ENCODE results near the gene RBCK1. TPM values are rescaled to one million over a fixed set of nuclear protein-coding genes. Genes with fewer than 3 reads are reported as not detected.
"Not testable (repeated sequence)": the region's sequence is repeated elsewhere in the genome, so short reads cannot be mapped to it uniquely, and the experiment has no call there.

Gene RBCK1
- polyA plus RNA-seq, 1 donor from 2014 or later, result 38.4 TPM

- H3K27ac ChIP-seq (ENCODE audit: low read length); H4K20me1 ChIP-seq (ENCODE audit: insufficient read depth): not testable (repeated sequence)
- H3K79me2 ChIP-seq (replicated peaks; ENCODE audit: insufficient read depth, low read length), result peaks cover 14% of the 10 kb centered on the region
Observed at GRCh38 chr20:452021-452420, 43.9 kb downstream of the RBCK1 start.

DNA sequence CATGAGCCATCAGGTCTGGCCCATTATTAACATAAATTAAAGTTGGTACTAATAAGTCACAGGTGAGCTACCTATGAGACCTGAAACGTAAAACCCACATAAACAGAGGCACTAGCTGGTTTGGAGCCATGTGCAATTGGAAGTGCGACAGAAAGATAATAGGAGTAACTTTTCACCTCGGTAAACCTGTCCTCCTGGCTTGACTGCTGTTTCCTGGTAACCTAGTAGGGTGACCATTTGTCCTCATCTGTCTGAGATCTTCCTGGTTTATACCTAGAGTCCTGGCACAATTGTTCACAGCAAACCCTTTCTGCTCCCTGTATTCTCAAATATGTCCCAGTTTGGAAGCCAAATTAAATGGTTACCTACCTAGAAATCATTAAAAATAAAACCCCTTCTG is 46.9 kb downstream of the RBCK1 start:
- H4K20me1 ChIP-seq (ENCODE audit: insufficient read depth), result no peaks in the 10 kb centered on the region

More at GRCh38 chr20:452021-452420, 43.9 kb downstream of the RBCK1 start:
- not testable (repeated sequence) for H3K4me2 ChIP-seq (ENCODE audit: low read length); H3F3A ChIP-seq (ENCODE audit: insufficient read depth, low read length, poor library complexity, severe bottlenecking); H3K9me2 ChIP-seq (ENCODE audit: insufficient read depth, low read length); H3K27me3 ChIP-seq (ENCODE audit: insufficient read depth, low read depth, low read length); H3K4me3 ChIP-seq (ENCODE audit: low read length); H2AFZ ChIP-seq (ENCODE audit: low read depth, low read length); H3K9ac ChIP-seq (ENCODE audit: low read length); H3K9me3 ChIP-seq (ENCODE audit: low read length); H3K36me3 ChIP-seq (ENCODE audit: insufficient read depth, low read length)

More for the DNA sequence above, 46.9 kb downstream of the RBCK1 start:
- Histone ChIP-seq H3K9me2 (ENCODE audit: insufficient read depth, low read length) (no peaks in the 10 kb centered on the region), H3K27me3 (ENCODE audit: insufficient read depth, low read depth, low read length) (no peaks in the 10 kb centered on the region), H3K27ac (ENCODE audit: low read length) (no peak overlapping the region), H3K9ac (ENCODE audit: low read length) (no peak overlapping the region), H3K9me3 (ENCODE audit: low read length) (no peaks in the 10 kb centered on the region), H3F3A (ENCODE audit: insufficient read depth, low read length, poor library complexity, severe bottlenecking) (no peaks in the 10 kb centered on the region), H2AFZ (ENCODE audit: low read depth, low read length) (no peak overlapping the region), H3K79me2 (replicated peaks; ENCODE audit: insufficient read depth, low read length) (peaks cover 27% of the 10 kb centered on the region), H3K36me3 (ENCODE audit: insufficient read depth, low read length) (no peaks in the 10 kb centered on the region), H3K4me3 (ENCODE audit: low read length) (no peak overlapping the region), H3K4me2 (ENCODE audit: low read length) (no peak overlapping the region)
- TF ChIP-seq TAF1 (IDR thresholded peaks at IDR 0.05; ENCODE audit: low read depth), result no peak
- TF ChIP-seq REST (IDR thresholded peaks at IDR 0.05; ENCODE audit: borderline replicate concordance), result no peak
- no peak for TF ChIP-seq MXI1 (conservative IDR thresholded peaks at IDR 0.05; ENCODE audit: poor library complexity, severe bottlenecking)
- no peak for TF ChIP-seq EZH2 (IDR thresholded peaks at IDR 0.05; ENCODE audit: borderline replicate concordance, insufficient read depth, low read length, poor library complexity, severe bottlenecking)
- no peak for TF ChIP-seq SMC3 (conservative IDR thresholded peaks at IDR 0.05; ENCODE audit: poor library complexity)
- TF ChIP-seq POLR2AphosphoS5 (IDR thresholded peaks at IDR 0.05), result no peak
- no peak for TF ChIP-seq RAD21 (conservative IDR thresholded peaks at IDR 0.05)
- no peak for TF ChIP-seq EP300 (conservative IDR thresholded peaks at IDR 0.05; ENCODE audit: poor library complexity, severe bottlenecking)
- no peak for TF ChIP-seq CTCF (IDR thresholded peaks at IDR 0.05; ENCODE audit: poor library complexity, severe bottlenecking)

Measured in neural cell (in vitro differentiated cells).